ENCODE measurements around the gene RTN4R. TPM values are rescaled to one million over a fixed set of nuclear protein-coding genes. Genes with fewer than 3 reads are reported as not detected.
A peak's percentile ranks its signal among the peaks of the same experiment; 100 is the strongest.

The RTN4R gene
- total and polyA plus RNA-seq, 2 donors (not counting 1 experiment from before 2014, with no cell fraction given) = 0.42 to 0.79 TPM

DNA sequence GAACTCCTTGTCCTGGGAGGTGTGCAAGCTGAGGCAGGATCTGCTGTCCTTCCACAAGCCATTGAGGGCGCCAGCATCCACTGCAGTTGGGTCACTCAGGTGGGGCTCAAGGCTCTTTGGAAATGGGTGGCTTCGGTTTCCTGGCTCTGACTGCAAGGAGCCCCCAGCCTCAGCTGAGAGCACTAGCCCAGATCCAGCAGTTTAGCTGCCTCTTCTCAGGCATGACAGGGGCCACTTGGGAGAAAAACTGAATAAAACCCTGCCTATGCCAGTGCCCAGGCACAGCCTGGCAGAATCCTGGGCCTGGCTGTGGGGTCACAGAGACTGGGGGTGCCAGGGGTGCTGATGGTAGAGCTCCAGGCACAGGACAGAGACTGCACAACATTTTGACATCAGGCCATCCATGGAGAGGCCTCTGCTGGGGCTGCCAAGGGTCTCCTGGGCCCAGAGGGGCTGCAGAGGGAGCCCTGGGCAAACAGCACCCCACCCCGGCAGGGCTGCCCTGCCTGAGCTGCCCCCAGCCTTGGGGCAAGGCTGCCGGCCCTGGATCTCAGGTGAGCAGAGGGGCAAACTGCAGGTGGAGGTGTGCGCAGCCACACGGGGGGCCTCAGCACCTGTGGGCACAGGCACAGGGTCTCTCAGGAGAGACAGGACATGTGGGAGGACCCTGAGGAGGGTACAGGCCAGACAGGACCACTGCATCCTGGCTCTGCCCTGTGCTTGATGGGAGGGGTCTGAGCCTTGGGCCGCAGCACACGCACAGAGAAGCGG, 28.3 kb downstream of the RTN4R start:
- POLR2A ChIA-PET = no interaction called here
- peaks cover 36 to 49% of the 10 kb centered on the region in 2 donors for H3K4me1 ChIP-seq (ENCODE audit: control insufficient read depth in 2 of 2, insufficient read depth in 2 of 2, low read length in 2 of 2)
- DNase-seq (no peak), ATAC-seq (ENCODE audit: low read depth) (no peak)
- Mint-ChIP-seq H3K4me3 (no peak overlapping the region), H3K27ac (no peak overlapping the region), H3K27me3 (no peaks in the 10 kb centered on the region), H3K4me1 (peaks cover 33% of the 10 kb centered on the region), H3K9me3 (ENCODE audit: insufficient read depth) (no peaks in the 10 kb centered on the region)
- H3K36me3 ChIP-seq (replicated peaks in 1 of 2; ENCODE audit: control extremely low read depth in 1 of 2, control insufficient read depth in 1 of 2, extremely low read depth in 1 of 2, insufficient read depth in 2 of 2, low read length in 1 of 2) = no peaks in the 10 kb centered on the region
- no peak overlapping the region for H3K4me3 ChIP-seq (ENCODE audit: control extremely low read depth in 1 of 5, extremely low read depth in 1 of 5, insufficient read depth in 1 of 5, low read depth in 2 of 5, low read length in 4 of 5)
- no peaks in the 10 kb centered on the region for H4K20me1 ChIP-seq (ENCODE audit: control insufficient read depth, insufficient read depth, low read length, poor library complexity, severe bottlenecking)
- no peak overlapping the region for H3K9ac ChIP-seq (ENCODE audit: low read length)
- TF ChIP-seq, protein P1, sequence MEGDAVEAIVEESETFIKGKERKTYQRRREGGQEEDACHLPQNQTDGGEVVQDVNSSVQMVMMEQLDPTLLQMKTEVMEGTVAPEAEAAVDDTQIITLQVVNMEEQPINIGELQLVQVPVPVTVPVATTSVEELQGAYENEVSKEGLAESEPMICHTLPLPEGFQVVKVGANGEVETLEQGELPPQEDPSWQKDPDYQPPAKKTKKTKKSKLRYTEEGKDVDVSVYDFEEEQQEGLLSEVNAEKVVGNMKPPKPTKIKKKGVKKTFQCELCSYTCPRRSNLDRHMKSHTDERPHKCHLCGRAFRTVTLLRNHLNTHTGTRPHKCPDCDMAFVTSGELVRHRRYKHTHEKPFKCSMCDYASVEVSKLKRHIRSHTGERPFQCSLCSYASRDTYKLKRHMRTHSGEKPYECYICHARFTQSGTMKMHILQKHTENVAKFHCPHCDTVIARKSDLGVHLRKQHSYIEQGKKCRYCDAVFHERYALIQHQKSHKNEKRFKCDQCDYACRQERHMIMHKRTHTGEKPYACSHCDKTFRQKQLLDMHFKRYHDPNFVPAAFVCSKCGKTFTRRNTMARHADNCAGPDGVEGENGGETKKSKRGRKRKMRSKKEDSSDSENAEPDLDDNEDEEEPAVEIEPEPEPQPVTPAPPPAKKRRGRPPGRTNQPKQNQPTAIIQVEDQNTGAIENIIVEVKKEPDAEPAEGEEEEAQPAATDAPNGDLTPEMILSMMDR (IDR thresholded peaks at IDR 0.05) = no peak
- TF ChIP-seq EZH2 (IDR thresholded peaks at IDR 0.05; ENCODE audit: borderline replicate concordance, insufficient read depth, low read depth, low read length, poor library complexity, severe bottlenecking) = no peak
- no peaks in the 10 kb centered on the region for H3K79me2 ChIP-seq (ENCODE audit: control insufficient read depth, insufficient read depth, low read length)
- 67% methylated on average over 9 of the region's 9 CpGs for WGBS (ENCODE audit: insufficient coverage)
- CTCF ChIA-PET = interaction anchor here (1.0 to 2.8 kb wide), 4 partner anchors 11 to 269 kb away, joined by 3 to 19 read pairs (median 6); no protein-coding TSS in a partner anchor
- H3K27me3 ChIP-seq (replicated peaks in 1 of 4; ENCODE audit: control extremely low read depth in 1 of 4, control insufficient read depth in 3 of 4, insufficient read depth in 4 of 4, low read length in 3 of 4) = peaks cover 0 to 2% (median 0%) of the 10 kb centered on the region in 4 experiments
- H2AFZ ChIP-seq (ENCODE audit: insufficient read depth, low read depth, low read length, poor library complexity, severe bottlenecking) = peak overlapping the region; percentile 84
- H3K9me3 ChIP-seq (ENCODE audit: control extremely low read depth in 1 of 3, control insufficient read depth in 2 of 3, insufficient read depth in 1 of 3, low read length in 2 of 3) = no peaks in the 10 kb centered on the region
- H3K27ac ChIP-seq (ENCODE audit: low read length in 2 of 2) = no peak overlapping the region
- intact Hi-C loops (cut with micrococcal nuclease) = no loop called here
- peak overlapping the region; percentile 60 for H3K4me2 ChIP-seq (replicated peaks; ENCODE audit: low read depth, low read length, poor library complexity, severe bottlenecking)
